ENCODE measurements around the gene CACYBP.
"Not testable (repeated sequence)": the region's sequence is repeated elsewhere in the genome, so short reads cannot be mapped to it uniquely, and the experiment has no call there.

CACYBP gene

GRCh38 chr1:175015243-175015642 lies 15.5 kb downstream of the CACYBP start:
- no peak for DNase-seq

GRCh38 chr1:175019524-175019923 lies 19.8 kb downstream of the CACYBP start:
- no peak for DNase-seq

- DNase-seq: peak; percentile 96
Measured at GRCh38 chr1:175023043-175023921, 23.5 kb downstream of the CACYBP start, which contains the start of gene MRPS14. TSS of gene MRPS14 (minus strand) at chr1:175023425. CDS start at chr1:175023408, 17 bp downstream.

GRCh38 chr1:175023922-175024242 lies 24.1 kb downstream of the CACYBP start:
- DNase-seq: not testable (repeated sequence)

GRCh38 chr1:175024773-175025172 lies 25.0 kb downstream of the CACYBP start:
- no peak for DNase-seq

- no peak for DNase-seq
Measured at GRCh38 chr1:175033953-175034352, 34.2 kb downstream of the CACYBP start.

GRCh38 chr1:175034775-175035174 lies 35.0 kb downstream of the CACYBP start:
- DNase-seq: no peak

- no peak for DNase-seq
Measured at GRCh38 chr1:175035865-175036264, 36.1 kb downstream of the CACYBP start.

GRCh38 chr1:175036476-175036875 lies 36.7 kb downstream of the CACYBP start:
- DNase-seq: no peak

- DNase-seq: no peak
Measured at GRCh38 chr1:175037416-175037815, 37.7 kb downstream of the CACYBP start.

- DNase-seq: no peak
Measured at GRCh38 chr1:175040324-175040879, 40.7 kb downstream of the CACYBP start.

GRCh38 chr1:175042650-175043049 lies 42.9 kb downstream of the CACYBP start:
- no peak for DNase-seq

GRCh38 chr1:175043824-175044223 lies 44.1 kb downstream of the CACYBP start:
- no peak for DNase-seq

- DNase-seq: not testable (repeated sequence)
Measured at GRCh38 chr1:175044591-175044990, 44.8 kb downstream of the CACYBP start.

GRCh38 chr1:175045097-175045496 lies 45.4 kb downstream of the CACYBP start:
- DNase-seq: no peak

- DNase-seq: no peak
Measured at GRCh38 chr1:175045519-175045918, 45.8 kb downstream of the CACYBP start.

GRCh38 chr1:175050992-175051391 lies 51.2 kb downstream of the CACYBP start:
- DNase-seq: no peak

- no peak for DNase-seq
Measured at GRCh38 chr1:175054736-175055135, 55.0 kb downstream of the CACYBP start.

Measured in activated gamma-delta T cell treated with Interleukin-2 at 50 U/mL for 16 hours (primary cell).